Activated CD8-positive, alpha-beta memory T cell treated with anti-CD3 and anti-CD28 coated beads, Interleukin-2, amount 50 U/mL, for 48 hours (primary cell): ENCODE measurements around the gene XIRP2.

Experiments used
- DNase-seq: peaks from one replicate; pipeline ENCODE4 v3.0.0-alpha.2; 2020

Gene XIRP2, protein sequence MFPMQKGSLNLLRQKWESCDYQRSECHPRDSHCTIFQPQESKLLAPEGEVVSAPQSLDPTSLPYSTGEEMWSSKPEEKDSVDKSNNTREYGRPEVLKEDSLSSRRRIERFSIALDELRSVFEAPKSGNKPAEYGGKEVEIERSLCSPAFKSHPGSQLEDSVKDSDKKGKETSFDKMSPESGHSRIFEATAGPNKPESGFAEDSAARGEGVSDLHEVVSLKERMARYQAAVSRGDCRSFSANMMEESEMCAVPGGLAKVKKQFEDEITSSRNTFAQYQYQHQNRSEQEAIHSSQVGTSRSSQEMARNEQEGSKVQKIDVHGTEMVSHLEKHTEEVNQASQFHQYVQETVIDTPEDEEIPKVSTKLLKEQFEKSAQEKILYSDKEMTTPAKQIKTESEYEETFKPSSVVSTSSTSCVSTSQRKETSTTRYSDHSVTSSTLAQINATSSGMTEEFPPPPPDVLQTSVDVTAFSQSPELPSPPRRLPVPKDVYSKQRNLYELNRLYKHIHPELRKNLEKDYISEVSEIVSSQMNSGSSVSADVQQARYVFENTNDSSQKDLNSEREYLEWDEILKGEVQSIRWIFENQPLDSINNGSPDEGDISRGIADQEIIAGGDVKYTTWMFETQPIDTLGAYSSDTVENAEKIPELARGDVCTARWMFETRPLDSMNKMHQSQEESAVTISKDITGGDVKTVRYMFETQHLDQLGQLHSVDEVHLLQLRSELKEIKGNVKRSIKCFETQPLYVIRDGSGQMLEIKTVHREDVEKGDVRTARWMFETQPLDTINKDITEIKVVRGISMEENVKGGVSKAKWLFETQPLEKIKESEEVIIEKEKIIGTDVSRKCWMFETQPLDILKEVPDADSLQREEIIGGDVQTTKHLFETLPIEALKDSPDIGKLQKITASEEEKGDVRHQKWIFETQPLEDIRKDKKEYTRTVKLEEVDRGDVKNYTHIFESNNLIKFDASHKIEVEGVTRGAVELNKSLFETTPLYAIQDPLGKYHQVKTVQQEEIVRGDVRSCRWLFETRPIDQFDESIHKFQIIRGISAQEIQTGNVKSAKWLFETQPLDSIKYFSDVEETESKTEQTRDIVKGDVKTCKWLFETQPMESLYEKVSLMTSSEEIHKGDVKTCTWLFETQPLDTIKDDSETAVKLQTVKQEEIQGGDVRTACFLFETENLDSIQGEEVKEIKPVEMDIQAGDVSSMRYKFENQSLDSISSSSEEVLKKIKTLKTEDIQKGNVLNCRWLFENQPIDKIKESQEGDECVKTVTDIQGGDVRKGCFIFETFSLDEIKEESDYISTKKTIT (N-terminal part only)

DNA sequence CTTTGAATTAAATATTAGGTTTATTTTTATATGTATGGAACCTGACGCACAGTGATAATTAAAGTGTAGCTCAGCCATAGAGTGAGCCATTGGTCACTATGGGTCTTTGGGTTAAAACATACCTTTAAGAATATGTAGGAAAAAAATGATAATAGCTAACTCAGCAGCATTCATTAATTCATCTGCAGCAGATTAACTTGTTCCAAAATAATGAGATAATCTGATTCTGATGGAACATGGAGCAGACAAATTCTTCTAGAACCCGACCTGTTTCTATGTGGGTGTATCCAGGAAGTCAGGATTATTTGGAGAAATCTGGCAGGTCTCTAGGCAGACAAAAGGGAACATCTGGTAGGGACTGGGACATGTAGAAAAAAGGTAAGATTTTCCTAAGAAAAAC is at the start of gene XIRP2:
XIRP2 (plus strand) TSS at position 301 of the 400 bp plus-strand sequence. CDS start 15,003 bp downstream, outside the sequence.
- DNase-seq: no peak

DNA sequence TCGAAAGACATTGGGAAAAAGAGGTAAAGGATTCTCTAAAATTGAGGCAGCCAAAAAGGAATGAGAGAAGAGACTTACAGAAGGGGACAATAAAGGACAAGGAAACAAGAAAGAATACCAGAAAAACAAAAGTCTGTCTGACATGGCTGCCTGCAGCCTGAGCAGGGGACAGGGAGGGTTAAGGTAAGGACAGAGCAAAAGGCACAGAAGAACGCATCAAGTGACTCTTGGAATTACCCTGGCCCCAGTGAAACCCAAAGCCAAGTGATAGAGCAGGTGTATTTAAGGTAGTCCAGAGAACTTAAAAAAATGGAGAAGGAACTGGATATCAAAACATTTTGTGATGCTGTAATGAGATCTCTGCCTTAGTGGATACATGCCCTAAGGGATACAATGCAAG is 47.1 kb upstream of the XIRP2 start:
- DNase-seq: no peak

DNA sequence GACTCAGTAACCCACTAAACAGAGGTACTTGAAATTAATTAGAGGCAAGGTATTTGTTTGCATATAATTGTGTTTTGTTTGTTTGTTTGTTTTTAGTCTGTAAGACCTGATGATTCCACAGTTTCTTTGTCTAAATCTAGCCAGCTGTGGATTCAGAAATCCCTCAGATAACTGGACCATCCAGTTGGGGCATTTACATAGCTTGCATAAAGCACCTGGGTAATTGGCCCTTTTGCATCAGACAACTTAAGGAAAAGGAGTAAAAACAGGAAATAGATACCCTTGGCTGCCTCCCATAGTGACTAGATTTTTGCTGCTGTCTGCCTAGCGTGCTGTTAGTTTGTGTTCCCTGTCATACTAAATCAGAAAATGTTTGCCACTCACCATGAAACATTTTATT is 46.6 kb upstream of the XIRP2 start:
- no peak for DNase-seq

- no peak for DNase-seq
Observed at GRCh38 chr2:166844111-166844510, 44.2 kb upstream of the XIRP2 start.

GRCh38 chr2:166862468-166863132 is 25.7 kb upstream of the XIRP2 start:
- no peak for DNase-seq

GRCh38 chr2:166867874-166868514 is 20.3 kb upstream of the XIRP2 start:
- no peak for DNase-seq

DNA sequence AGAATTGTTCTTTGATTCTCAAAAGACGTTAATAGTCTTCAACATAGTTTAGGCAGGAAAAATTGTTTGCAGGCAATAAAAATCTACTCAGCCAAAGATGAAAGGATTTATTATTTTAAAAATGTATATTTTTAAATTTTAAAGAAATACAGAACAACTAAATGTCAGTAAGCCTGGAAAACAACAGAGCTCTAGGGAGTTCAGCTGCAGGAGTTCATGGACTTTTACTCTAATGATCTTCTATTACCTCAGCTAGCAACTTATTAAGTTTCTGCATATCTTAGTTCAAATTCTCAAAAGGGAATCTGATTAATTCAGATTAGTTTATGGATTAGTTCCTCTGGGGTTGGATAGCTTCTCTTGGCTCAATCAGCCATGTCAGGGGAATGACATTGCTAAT is 17.9 kb upstream of the XIRP2 start:
- DNase-seq: no peak

GRCh38 chr2:166881177-166881576 is 7.1 kb upstream of the XIRP2 start:
- no peak for DNase-seq

DNA sequence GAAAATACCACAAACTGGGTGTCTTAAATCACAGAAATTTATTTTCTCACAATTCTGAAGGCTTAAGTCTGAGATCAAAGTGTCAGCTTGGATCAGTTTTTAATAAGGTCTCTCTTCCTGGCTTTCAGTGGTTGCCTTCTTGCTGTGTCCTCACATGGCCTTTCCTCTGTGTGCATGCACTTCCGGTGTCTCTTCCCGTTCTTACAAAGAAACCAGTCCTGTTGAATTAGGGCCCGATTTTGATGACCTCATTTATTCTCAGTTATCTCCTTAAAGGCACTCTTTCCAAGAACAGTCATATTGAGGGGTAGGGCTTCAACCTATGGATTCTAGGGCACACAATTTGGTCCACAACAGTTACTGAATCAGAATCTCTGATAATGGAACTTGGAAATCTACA is 5.4 kb upstream of the XIRP2 start:
- DNase-seq: no peak

DNA sequence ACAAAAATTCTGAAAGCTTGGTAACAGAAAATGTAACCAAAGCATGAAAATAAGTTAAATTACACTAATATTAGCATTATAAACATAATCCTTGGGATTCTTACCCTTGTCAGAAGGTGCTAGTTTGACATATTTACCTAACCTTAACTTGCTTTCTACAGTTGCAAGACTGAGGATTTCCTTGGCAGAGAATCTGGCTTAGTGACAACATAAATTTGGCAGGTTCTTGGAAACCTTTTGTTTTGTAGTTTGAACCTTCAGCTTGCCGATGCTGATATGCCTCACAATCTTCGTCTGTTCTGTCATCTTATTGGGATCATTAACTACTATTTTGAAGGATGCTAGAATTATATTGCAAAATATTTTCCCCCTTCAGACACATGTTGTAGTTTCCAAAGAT is 3.4 kb downstream of the XIRP2 start:
- no peak for DNase-seq

- DNase-seq: no peak
Observed at GRCh38 chr2:166892397-166892796, 4.1 kb downstream of the XIRP2 start.

- DNase-seq: no peak
Observed at GRCh38 chr2:166895243-166895642, 7.0 kb downstream of the XIRP2 start.

DNA sequence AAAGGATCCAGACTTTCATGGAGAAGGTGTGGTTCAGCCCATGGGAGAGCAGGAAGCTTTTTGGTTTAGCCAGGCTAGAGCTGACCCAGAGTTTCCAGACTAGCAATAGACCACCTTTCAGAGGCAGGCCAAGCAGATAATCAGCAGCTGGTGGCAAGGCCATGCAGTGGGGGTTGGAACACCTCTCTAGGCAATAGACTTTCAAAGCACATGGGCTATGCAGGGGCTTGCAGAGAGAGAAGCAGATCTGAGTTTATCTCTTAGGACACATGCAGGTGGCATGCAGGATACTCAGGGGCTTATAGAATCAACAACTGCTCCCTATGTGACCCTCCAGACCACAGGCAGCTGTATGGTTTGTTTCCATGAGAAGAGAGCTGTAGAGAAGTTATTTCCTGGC is 9.4 kb downstream of the XIRP2 start:
- DNase-seq: no peak

DNA sequence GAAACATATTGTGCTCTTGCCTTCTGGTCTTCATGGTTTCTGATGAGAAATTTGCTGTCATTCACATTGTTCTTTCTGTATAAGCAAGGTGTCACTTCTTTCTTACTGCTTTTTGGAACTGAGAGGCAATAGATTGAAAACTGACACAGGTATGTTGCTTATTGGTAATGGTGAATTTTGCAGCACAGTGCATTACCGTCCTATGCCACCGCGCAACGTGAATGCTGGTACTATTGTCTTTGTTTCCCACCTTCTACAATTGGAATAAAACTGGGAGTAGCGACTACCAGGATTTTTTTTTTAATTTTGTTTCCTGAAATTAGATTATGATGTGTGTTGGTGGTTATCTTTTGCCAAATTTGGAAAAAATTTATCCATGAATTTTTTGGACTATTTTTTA is 11.4 kb downstream of the XIRP2 start:
- DNase-seq: no peak

DNA sequence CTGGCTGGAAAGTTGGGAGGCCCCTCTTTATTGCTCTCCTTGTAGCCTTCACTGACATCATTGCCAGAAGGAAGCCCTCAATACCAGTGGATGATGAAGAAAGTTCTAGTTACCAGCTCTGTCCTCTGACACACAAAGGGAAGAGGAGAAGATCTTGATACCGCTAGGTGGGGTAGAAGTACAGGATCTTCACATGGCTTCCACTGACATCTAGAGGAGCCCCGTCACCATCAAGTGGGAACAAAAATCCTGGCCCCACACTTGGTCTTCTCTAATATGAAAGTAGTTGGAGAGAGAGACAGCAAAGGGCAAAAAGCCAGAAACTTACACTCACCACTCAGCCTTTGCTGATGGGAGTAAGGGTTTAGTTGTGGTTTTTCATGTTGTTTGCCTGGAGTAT is 12.4 kb downstream of the XIRP2 start:
- no peak for DNase-seq

DNA sequence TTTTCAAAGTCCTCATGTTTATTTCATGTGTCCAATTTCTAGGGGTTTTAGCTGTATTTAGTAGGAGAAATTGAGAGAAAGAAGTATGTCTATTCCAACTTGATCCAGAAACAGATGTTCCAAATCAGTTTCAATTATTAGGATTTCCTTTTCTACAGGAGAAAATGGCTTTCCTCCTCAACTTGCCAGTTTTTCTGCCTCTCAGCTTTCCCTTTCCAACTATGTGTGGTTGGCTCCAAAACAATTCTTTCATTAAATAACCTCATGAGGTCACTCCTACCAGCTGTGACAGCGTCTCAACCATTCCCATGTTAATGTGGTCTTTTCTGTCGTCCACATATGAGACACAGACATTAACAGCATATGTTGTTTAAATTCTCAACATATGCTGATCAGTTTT is 13.1 kb downstream of the XIRP2 start:
- no peak for DNase-seq

- DNase-seq: no peak
Observed at GRCh38 chr2:166916987-166917386, 28.7 kb downstream of the XIRP2 start.

DNA sequence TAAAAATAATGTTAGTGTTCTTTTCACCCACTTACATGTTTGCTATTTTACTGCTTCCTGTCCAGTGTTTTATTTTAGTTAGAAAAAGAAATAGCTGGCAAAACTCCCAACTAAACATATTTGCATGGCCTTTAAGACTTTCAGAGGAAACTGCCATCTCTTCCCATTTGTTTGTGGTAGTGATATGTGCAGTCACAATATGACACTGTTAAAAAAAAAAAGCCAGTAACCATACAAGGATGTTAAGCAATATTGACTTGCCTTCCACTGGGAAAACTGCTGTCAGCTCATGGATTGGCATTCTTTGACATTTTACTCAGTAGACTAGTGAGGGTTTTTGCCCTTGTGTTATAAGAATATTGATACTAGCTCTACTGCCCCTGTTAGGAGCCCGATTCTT is 29.1 kb downstream of the XIRP2 start:
- no peak for DNase-seq

- DNase-seq: no peak
Observed at GRCh38 chr2:166921261-166921896, 33.1 kb downstream of the XIRP2 start.

GRCh38 chr2:166924967-166925366 is 36.7 kb downstream of the XIRP2 start:
- DNase-seq: no peak

DNA sequence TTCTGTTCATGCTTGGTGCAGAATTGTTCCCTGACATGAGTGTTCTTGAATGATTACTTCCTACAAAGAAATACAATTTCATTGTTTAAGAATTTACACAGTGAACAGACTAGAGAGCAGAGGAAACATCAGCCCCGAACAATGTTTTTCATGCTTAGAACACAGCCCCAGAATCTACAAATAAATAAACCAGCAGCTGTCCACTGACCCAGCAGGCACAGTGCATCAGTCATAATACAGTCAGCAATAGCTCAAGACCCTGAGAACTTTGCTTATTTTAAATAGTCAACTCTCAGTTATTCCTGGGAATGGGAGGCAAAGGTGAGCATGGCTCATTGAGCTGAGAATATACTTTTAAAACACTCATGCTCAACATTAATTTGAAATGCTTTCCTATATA is 38.4 kb downstream of the XIRP2 start:
- DNase-seq: no peak

DNA sequence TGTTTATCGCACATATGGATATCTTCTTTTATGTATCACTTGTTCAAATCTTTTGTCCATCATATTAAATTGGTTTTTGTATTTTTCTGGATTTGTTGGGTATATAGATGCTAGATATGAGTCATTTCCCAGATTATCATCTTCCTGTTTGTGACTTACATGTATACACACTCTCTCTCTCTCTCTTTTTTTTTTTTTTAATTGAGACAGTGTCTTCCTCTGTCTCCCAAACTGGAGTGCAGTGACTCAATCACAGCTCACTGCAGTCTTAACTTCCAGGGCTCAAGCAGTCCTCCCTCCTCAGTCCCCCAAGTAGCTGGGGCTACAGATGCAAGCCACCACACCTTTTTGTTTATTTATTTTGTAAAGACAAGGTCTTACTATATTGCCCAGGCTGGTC is 43.8 kb downstream of the XIRP2 start:
- no peak for DNase-seq
